Gastroesophageal sphincter (tissue), 4 donors: ENCODE data around the gene GNPAT. TPM values are rescaled to one million over a fixed set of nuclear protein-coding genes. Genes with fewer than 3 reads are reported as not detected.
A peak's percentile ranks its signal among the peaks of the same experiment; 100 is the strongest.

Experiments
- ATAC-seq: fragments of 150-250 bp; one replicate; pipeline ENCODE4 v1.9.1; 2016; ENCODE audit warnings: mild to moderate bottlenecking, moderate library complexity
- H3K27ac ChIP-seq, 4 donors: fragments of 200-600 bp; sonication (generic) in 3 of 4; 1 replicate in 3 of 4; 2 replicates in 1 of 4; pipeline ENCODE4 v1.5.1; 2016 to 2019
- H3K27me3 ChIP-seq: fragments of 200-600 bp; sonication (generic); one replicate; pipeline ENCODE4 v1.5.1; 2019
- H3K36me3 ChIP-seq, 2 donors: fragments of 200-600 bp; sonication (generic); one replicate each; pipeline ENCODE4 v1.5.1; 2019; ENCODE audit warnings: control low read depth in 1 of 2
- H3K4me1 ChIP-seq, 3 donors: fragments of 200-600 bp; sonication (generic); 1 replicate in 2 of 3; 2 replicates in 1 of 3; pipeline ENCODE4 v1.5.1; 2016 to 2019; ENCODE audit warnings: control low read depth in 2 of 3
- H3K4me3 ChIP-seq, 2 donors: fragments of 200-600 bp; sonication (generic); one replicate each; pipeline ENCODE4 v1.5.1; 2019; ENCODE audit warnings: mild to moderate bottlenecking in 1 of 2, moderate library complexity in 1 of 2
- H3K9me3 ChIP-seq, 3 donors: fragments of 200-600 bp; sonication (generic); one replicate each; pipeline ENCODE4 v1.5.1; 2017 to 2019; ENCODE audit warnings: control low read depth in 2 of 3
- EP300 ChIP-seq: sonication (generic); formaldehyde crosslinking; IDR thresholded peaks from one replicate; pipeline ENCODE4 v1.6.1; 2017; ENCODE audit warnings: antibody characterized with exemption, mild to moderate bottlenecking
- POLR2A ChIP-seq, 2 donors: fragments of 450-650 bp; IDR thresholded peaks; one replicate each; pipeline ENCODE4 v1.6.1; 2017; ENCODE audit warnings: antibody characterized with exemption in 2 of 2, mild to moderate bottlenecking in 2 of 2, moderate library complexity in 1 of 2
- POLR2AphosphoS5 ChIP-seq: sonication (generic); formaldehyde crosslinking; IDR thresholded peaks from one replicate; pipeline ENCODE4 v1.6.1; 2017; ENCODE audit warnings: antibody characterized with exemption
- WGBS, 2 donors: methylation state at CpG; one replicate each; pipeline ENCODE4 v1.1.5; 2018; ENCODE audit warnings: low coverage in 1 of 2; 5-methylcytosine and 5-hydroxymethylcytosine counted together
- total RNA-seq, 4 donors: library from RNA; depleted of rRNA; stranded (reverse); fragments of >200 nt; gene quantifications; one replicate each; pipeline ENCODE4 v1.1.0, GENCODE V29; 2016
- TF ChIP-seq, protein P1 (sequence below), 4 experiments: fragments of 200-600 bp in 2 of 4; fragments of 450-650 bp in 2 of 4; sonication (generic) in 1 of 4; IDR thresholded peaks; one replicate each; pipeline ENCODE4 v1.5.1; 2017 to 2019; ENCODE audit warnings: antibody characterized with exemption in 4 of 4, mild to moderate bottlenecking in 2 of 4, moderate library complexity in 2 of 4

Gene GNPAT
- total RNA-seq, 4 donors from 2014 or later: 43.8 to 74.5 (median 57.7) TPM

DNA sequence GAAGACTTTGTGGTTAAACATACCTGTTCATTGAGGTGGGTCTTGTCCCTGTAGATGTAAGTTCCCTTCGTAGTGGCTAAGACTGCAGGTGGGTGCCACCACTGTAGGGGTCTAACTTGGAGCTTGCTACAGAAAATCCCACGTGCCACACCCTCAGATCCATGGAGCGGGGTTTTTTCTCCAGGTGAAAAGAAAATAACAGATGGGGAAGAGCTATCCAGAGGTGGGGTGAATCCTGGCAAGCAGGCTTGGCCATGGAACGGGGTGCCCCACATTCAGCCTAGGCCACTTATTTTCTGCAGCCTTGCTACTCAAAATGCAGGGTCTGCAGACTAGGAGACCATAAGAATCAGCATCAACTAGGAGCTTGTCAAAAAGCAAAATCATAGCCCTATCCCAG lies 72.6 kb downstream of the GNPAT start:
- no peak for ATAC-seq
- TF ChIP-seq EP300: no peak
- TF ChIP-seq POLR2A (IDR thresholded peaks at IDR 0.05): no peak
- no peak for TF ChIP-seq POLR2AphosphoS5
- TF ChIP-seq, protein P1, sequence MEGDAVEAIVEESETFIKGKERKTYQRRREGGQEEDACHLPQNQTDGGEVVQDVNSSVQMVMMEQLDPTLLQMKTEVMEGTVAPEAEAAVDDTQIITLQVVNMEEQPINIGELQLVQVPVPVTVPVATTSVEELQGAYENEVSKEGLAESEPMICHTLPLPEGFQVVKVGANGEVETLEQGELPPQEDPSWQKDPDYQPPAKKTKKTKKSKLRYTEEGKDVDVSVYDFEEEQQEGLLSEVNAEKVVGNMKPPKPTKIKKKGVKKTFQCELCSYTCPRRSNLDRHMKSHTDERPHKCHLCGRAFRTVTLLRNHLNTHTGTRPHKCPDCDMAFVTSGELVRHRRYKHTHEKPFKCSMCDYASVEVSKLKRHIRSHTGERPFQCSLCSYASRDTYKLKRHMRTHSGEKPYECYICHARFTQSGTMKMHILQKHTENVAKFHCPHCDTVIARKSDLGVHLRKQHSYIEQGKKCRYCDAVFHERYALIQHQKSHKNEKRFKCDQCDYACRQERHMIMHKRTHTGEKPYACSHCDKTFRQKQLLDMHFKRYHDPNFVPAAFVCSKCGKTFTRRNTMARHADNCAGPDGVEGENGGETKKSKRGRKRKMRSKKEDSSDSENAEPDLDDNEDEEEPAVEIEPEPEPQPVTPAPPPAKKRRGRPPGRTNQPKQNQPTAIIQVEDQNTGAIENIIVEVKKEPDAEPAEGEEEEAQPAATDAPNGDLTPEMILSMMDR (IDR thresholded peaks at IDR 0.05): no peak
- no peaks in the 10 kb centered on the region for H3K27me3 ChIP-seq
- H3K4me1 ChIP-seq: no peaks in the 10 kb centered on the region
- H3K36me3 ChIP-seq: no peaks in the 10 kb centered on the region
- WGBS, 2 donors: 77 to 87% methylated on average over 3 of the region's 4 CpGs
- H3K4me3 ChIP-seq: no peak overlapping the region
- no peak overlapping the region for H3K27ac ChIP-seq
- no peaks in the 10 kb centered on the region for H3K9me3 ChIP-seq

DNA sequence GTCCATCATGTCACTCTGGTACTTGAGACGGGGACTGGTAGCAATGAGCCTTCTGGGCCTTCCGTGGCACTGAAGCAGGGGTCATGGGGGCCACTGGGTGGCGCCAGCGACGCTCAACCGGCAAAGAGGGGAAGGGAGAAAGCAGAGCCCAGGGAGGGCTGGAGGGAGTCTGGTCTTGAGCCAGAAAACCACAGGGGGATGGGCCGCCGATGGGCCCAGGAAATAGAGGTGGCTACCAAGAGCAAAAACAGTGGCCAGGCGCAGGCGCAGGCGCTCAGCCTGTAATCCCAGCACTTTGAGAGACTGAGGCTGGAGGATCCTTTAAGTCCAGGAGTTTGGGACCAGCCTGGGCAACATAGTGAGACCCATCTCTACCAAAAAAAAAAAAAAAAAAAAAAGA lies 74.9 kb downstream of the GNPAT start:
- Histone ChIP-seq H3K27me3 (no peaks in the 10 kb centered on the region), H3K4me3 (no peak overlapping the region), H3K4me1 (no peaks in the 10 kb centered on the region), H3K27ac (no peak overlapping the region), H3K36me3 (no peaks in the 10 kb centered on the region), H3K9me3 (no peaks in the 10 kb centered on the region)
- no peak for ATAC-seq
- TF ChIP-seq POLR2AphosphoS5: no peak
- TF ChIP-seq, protein P1 (IDR thresholded peaks at IDR 0.05): peak in 1 of 4 experiments; percentile 45
- 14 to 30% methylated on average over 4 to 6 of the region's 11 CpGs for WGBS, 2 donors

GRCh38 chr1:231317306-231318014 lies 76.4 kb downstream of the GNPAT start:
- H3K27me3 ChIP-seq: no peaks in the 10 kb centered on the region
- TF ChIP-seq POLR2A (IDR thresholded peaks at IDR 0.05): no peak
- no peak for TF ChIP-seq POLR2AphosphoS5
- TF ChIP-seq, protein P1 (IDR thresholded peaks at IDR 0.05): no peak
- no peak for TF ChIP-seq EP300
- no peak overlapping the region for H3K27ac ChIP-seq
- H3K4me3 ChIP-seq: no peak overlapping the region
- H3K9me3 ChIP-seq: no peaks in the 10 kb centered on the region
- H3K36me3 ChIP-seq: no peaks in the 10 kb centered on the region
- WGBS, 2 donors: 91 to 95% methylated on average over 8 to 16 of the region's 44 CpGs
- no peaks in the 10 kb centered on the region for H3K4me1 ChIP-seq
- ATAC-seq: no peak

- no peaks in the 10 kb centered on the region for H3K9me3 ChIP-seq
- no peak for ATAC-seq
- TF ChIP-seq, protein P1 (IDR thresholded peaks at IDR 0.05): no peak
- no peak for TF ChIP-seq POLR2AphosphoS5
- TF ChIP-seq POLR2A (IDR thresholded peaks at IDR 0.05): no peak
- TF ChIP-seq EP300: no peak
- no peaks in the 10 kb centered on the region for H3K4me1 ChIP-seq
- H3K36me3 ChIP-seq: no peaks in the 10 kb centered on the region
- H3K27me3 ChIP-seq: no peaks in the 10 kb centered on the region
- no peak overlapping the region for H3K4me3 ChIP-seq
- WGBS, 2 donors: 86 to 92% methylated on average over 5 to 11 of the region's 15 CpGs
- no peak overlapping the region for H3K27ac ChIP-seq
Measured at GRCh38 chr1:231318015-231318355, 77.0 kb downstream of the GNPAT start.

DNA sequence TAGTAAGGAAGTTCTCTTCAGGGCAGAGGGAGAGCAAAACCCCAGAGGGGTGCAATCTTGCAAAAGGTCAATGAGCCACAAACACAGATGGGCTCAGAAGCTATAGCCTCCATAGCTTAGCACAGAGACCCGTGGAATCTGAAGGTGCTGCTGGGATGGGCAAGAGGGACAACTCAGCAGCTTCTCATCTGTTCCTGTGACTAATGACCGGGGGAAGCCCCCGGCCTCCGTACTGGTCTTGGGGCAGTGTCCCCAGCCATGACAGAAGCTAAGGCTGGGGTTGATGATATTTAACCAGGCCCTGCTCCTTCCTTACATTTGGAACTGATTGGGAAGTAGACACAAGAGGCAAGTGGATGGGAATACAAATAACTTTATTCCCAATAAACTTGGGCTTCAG lies 77.6 kb downstream of the GNPAT start:
- TF ChIP-seq EP300 (no peak), POLR2A (IDR thresholded peaks at IDR 0.05) (no peak), POLR2AphosphoS5 (no peak)
- TF ChIP-seq, protein P1 (IDR thresholded peaks at IDR 0.05): no peak
- 73% methylated on average over 2 of the region's 4 CpGs; no CpG with 5 or more reads in 1 of the 2 donors for WGBS, 2 donors
- Histone ChIP-seq H3K4me1 (no peaks in the 10 kb centered on the region), H3K27ac (no peak overlapping the region), H3K36me3 (no peaks in the 10 kb centered on the region), H3K9me3 (no peaks in the 10 kb centered on the region), H3K4me3 (no peak overlapping the region), H3K27me3 (no peaks in the 10 kb centered on the region)
- ATAC-seq: no peak
